ENCODE results near the gene ANKEF1.

The ANKEF1 gene

DNA sequence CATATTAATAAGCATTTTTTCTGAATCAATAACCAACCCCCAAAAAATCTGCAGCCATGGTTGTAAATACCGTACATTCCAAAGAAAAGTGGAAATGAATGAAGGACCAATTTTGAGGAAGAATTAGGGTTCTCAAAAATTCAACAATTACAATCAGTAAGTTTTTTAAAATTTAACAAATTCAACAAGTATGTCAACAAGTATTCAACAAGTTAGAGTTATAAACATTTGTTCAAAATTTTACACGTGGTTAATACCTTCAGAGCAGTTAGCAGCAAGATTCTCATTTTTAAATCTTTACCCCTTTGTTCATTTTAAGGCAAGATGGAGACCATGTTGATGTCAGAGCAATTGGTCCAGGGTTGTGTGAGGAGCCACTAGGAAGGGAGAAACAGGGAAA lies 27.6 kb upstream of the ANKEF1 start:
- ChIA-PET POLR2A (no interaction called here), CTCF (no interaction called here)
- no CpG with 5 or more reads among the region's 2 CpGs for WGBS (ENCODE audit: insufficient coverage)

DNA sequence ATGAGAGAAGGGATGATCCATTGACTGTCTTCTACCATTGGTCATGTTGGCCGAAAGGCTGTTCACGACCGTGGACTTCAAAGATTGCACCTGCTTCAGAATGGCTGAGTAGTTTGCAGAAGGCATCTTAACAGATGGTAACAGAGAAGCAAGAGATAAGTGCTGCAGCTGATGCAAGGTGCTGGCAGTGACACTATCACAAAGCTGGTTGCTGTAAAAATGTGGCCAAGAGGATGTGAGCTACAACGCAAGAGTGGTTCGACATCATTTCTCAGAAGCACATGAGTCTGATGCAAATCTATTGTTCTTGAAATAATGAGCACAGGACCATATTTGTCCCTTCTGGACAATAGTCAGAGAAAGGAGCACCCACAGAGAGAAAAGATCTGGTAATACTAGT lies 27.0 kb upstream of the ANKEF1 start:
- Histone ChIP-seq H3K27me3 (replicated peaks in 2 of 5; ENCODE audit: control insufficient read depth in 4 of 5, insufficient read depth in 5 of 5, low read length in 4 of 5) (no peaks in the 10 kb centered on the region), H3K9me3 (ENCODE audit: control extremely low read depth in 1 of 5, control insufficient read depth in 4 of 5, insufficient read depth in 2 of 5, low read depth in 1 of 5, low read length in 4 of 5) (no peaks in the 10 kb centered on the region), H3K36me3 (ENCODE audit: control insufficient read depth in 4 of 4, insufficient read depth in 4 of 4, low read length in 3 of 4) (no peaks in the 10 kb centered on the region), H3K4me3 (ENCODE audit: control insufficient read depth in 1 of 7, extremely low read depth in 1 of 7, insufficient read depth in 4 of 7, low read depth in 2 of 7, low read length in 6 of 7) (no peak overlapping the region), H3K27ac (ENCODE audit: insufficient read depth in 1 of 2, low read depth in 1 of 2, low read length in 2 of 2, poor library complexity in 1 of 2, severe bottlenecking in 2 of 2) (no peak overlapping the region), H3K4me1 (ENCODE audit: control extremely low read depth in 1 of 4, control insufficient read depth in 4 of 4, insufficient read depth in 4 of 4, low read length in 3 of 4) (peaks cover 0 to 7% (median 1%) of the 10 kb centered on the region in 4 experiments)
- ChIA-PET CTCF (no interaction called here), POLR2A (no interaction called here)
- WGBS (ENCODE audit: insufficient coverage) = 100% methylated on average over 5 of the region's 5 CpGs
- DNase-seq = no peak

More for the DNA sequence above, 27.6 kb upstream of the ANKEF1 start:
- H3K9me3 ChIP-seq (ENCODE audit: control extremely low read depth in 1 of 5, control insufficient read depth in 4 of 5, insufficient read depth in 2 of 5, low read depth in 1 of 5, low read length in 4 of 5) = no peaks in the 10 kb centered on the region
- no peaks in the 10 kb centered on the region for H3K27me3 ChIP-seq (replicated peaks in 2 of 5; ENCODE audit: control insufficient read depth in 4 of 5, insufficient read depth in 5 of 5, low read length in 4 of 5)
- no peak for DNase-seq
- no peak overlapping the region for H3K27ac ChIP-seq (ENCODE audit: insufficient read depth in 1 of 2, low read depth in 1 of 2, low read length in 2 of 2, poor library complexity in 1 of 2, severe bottlenecking in 2 of 2)
- H3K36me3 ChIP-seq (ENCODE audit: control insufficient read depth in 4 of 4, insufficient read depth in 4 of 4, low read length in 3 of 4) = no peaks in the 10 kb centered on the region
- no peak overlapping the region for H3K4me3 ChIP-seq (ENCODE audit: control insufficient read depth in 1 of 7, extremely low read depth in 1 of 7, insufficient read depth in 4 of 7, low read depth in 2 of 7, low read length in 6 of 7)
- peaks cover 0 to 7% (median 1%) of the 10 kb centered on the region in 4 experiments for H3K4me1 ChIP-seq (ENCODE audit: control extremely low read depth in 1 of 4, control insufficient read depth in 4 of 4, insufficient read depth in 4 of 4, low read length in 3 of 4)

- no peak overlapping the region for H3K27ac ChIP-seq (ENCODE audit: insufficient read depth in 1 of 2, low read depth in 1 of 2, low read length in 2 of 2, poor library complexity in 1 of 2, severe bottlenecking in 2 of 2)
- WGBS (ENCODE audit: insufficient coverage) = 83% methylated on average over 1 of the region's 5 CpGs
- H3K27me3 ChIP-seq (replicated peaks in 2 of 5; ENCODE audit: control insufficient read depth in 4 of 5, insufficient read depth in 5 of 5, low read length in 4 of 5) = no peaks in the 10 kb centered on the region
- H3K9me3 ChIP-seq (ENCODE audit: control extremely low read depth in 1 of 5, control insufficient read depth in 4 of 5, insufficient read depth in 2 of 5, low read depth in 1 of 5, low read length in 4 of 5) = no peaks in the 10 kb centered on the region
- CTCF ChIA-PET = no interaction called here
- H3K36me3 ChIP-seq (ENCODE audit: control insufficient read depth in 4 of 4, insufficient read depth in 4 of 4, low read length in 3 of 4) = no peaks in the 10 kb centered on the region
- POLR2A ChIA-PET = no interaction called here
- H3K4me3 ChIP-seq (ENCODE audit: control insufficient read depth in 1 of 7, extremely low read depth in 1 of 7, insufficient read depth in 4 of 7, low read depth in 2 of 7, low read length in 6 of 7) = no peak overlapping the region
- DNase-seq = no peak
- no peaks in the 10 kb centered on the region for H3K4me1 ChIP-seq (ENCODE audit: control extremely low read depth in 1 of 4, control insufficient read depth in 4 of 4, insufficient read depth in 4 of 4, low read length in 3 of 4)
Observed at GRCh38 chr20:10012464-10012863, 22.3 kb upstream of the ANKEF1 start.

GRCh38 chr20:10014431-10014830 lies 20.4 kb upstream of the ANKEF1 start:
- no peak for DNase-seq
- ChIA-PET CTCF (no interaction called here), POLR2A (no interaction called here)
- Histone ChIP-seq H3K4me1 (ENCODE audit: control extremely low read depth in 1 of 4, control insufficient read depth in 4 of 4, insufficient read depth in 4 of 4, low read length in 3 of 4) (no peaks in the 10 kb centered on the region), H3K4me3 (ENCODE audit: control insufficient read depth in 1 of 7, extremely low read depth in 1 of 7, insufficient read depth in 4 of 7, low read depth in 2 of 7, low read length in 6 of 7) (no peak overlapping the region), H3K27me3 (replicated peaks in 2 of 5; ENCODE audit: control insufficient read depth in 4 of 5, insufficient read depth in 5 of 5, low read length in 4 of 5) (no peaks in the 10 kb centered on the region), H3K9me3 (ENCODE audit: control extremely low read depth in 1 of 5, control insufficient read depth in 4 of 5, insufficient read depth in 2 of 5, low read depth in 1 of 5, low read length in 4 of 5) (no peaks in the 10 kb centered on the region), H3K36me3 (ENCODE audit: control insufficient read depth in 4 of 4, insufficient read depth in 4 of 4, low read length in 3 of 4) (no peaks in the 10 kb centered on the region), H3K27ac (ENCODE audit: insufficient read depth in 1 of 2, low read depth in 1 of 2, low read length in 2 of 2, poor library complexity in 1 of 2, severe bottlenecking in 2 of 2) (no peak overlapping the region)
- WGBS (ENCODE audit: insufficient coverage) = 100% methylated on average over 5 of the region's 5 CpGs

DNA sequence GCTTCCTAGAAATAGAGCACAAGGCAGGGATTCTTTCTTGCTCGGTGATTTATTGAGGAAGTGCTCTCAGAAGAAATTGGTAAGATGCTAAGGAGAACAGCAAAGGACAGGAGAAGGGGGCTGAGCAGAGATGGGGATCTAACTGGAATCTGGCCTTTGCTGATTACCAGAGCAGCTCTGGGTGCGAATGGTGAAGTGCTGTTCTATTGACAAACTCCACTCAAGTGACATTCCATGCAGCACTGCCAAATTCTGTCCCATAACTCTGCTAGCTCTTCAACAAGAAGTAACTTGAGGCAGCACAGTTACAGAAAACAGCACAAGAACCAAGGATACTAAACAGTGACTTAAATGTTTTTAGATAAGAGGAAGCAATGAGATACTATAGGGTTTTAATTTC lies 13.8 kb upstream of the ANKEF1 start:
- Histone ChIP-seq H3K4me1 (ENCODE audit: control extremely low read depth in 1 of 4, control insufficient read depth in 4 of 4, insufficient read depth in 4 of 4, low read length in 3 of 4) (peaks cover 0 to 5% (median 4%) of the 10 kb centered on the region in 4 experiments), H3K4me3 (ENCODE audit: control insufficient read depth in 1 of 7, extremely low read depth in 1 of 7, insufficient read depth in 4 of 7, low read depth in 2 of 7, low read length in 6 of 7) (no peak overlapping the region), H3K36me3 (ENCODE audit: control insufficient read depth in 4 of 4, insufficient read depth in 4 of 4, low read length in 3 of 4) (no peaks in the 10 kb centered on the region), H3K27ac (ENCODE audit: insufficient read depth in 1 of 2, low read depth in 1 of 2, low read length in 2 of 2, poor library complexity in 1 of 2, severe bottlenecking in 2 of 2) (no peak overlapping the region), H3K9me3 (ENCODE audit: control extremely low read depth in 1 of 5, control insufficient read depth in 4 of 5, insufficient read depth in 2 of 5, low read depth in 1 of 5, low read length in 4 of 5) (no peaks in the 10 kb centered on the region), H3K27me3 (replicated peaks in 2 of 5; ENCODE audit: control insufficient read depth in 4 of 5, insufficient read depth in 5 of 5, low read length in 4 of 5) (no peaks in the 10 kb centered on the region)
- WGBS (ENCODE audit: insufficient coverage) = 30% methylated on average over 2 of the region's 2 CpGs
- no peak for DNase-seq
- ChIA-PET CTCF (no interaction called here), POLR2A (no interaction called here)

DNA sequence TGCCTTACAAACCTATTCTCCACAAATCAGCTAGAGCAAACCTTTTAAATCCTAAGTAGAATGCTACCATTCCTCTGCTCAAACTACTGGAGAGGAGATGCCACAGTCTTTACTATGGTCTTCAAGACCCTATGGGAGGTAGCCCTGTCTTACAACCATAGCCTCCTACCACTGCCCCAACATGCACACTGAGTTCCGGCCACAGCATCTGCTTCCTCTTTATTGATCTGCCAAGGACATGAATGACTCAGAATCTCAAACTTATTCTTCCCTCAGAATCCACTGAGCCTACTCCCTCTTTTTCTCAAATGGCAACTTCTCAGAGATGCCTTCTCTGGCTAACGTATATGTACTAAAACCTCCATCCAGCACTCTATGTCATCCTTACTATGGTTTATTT lies 12.2 kb upstream of the ANKEF1 start:
- H3K4me1 ChIP-seq (ENCODE audit: control extremely low read depth in 1 of 4, control insufficient read depth in 4 of 4, insufficient read depth in 4 of 4, low read length in 3 of 4) = peaks cover 0 to 5% (median 4%) of the 10 kb centered on the region in 4 experiments
- no peaks in the 10 kb centered on the region for H3K36me3 ChIP-seq (ENCODE audit: control insufficient read depth in 4 of 4, insufficient read depth in 4 of 4, low read length in 3 of 4)
- H3K27me3 ChIP-seq (replicated peaks in 2 of 5; ENCODE audit: control insufficient read depth in 4 of 5, insufficient read depth in 5 of 5, low read length in 4 of 5) = no peaks in the 10 kb centered on the region
- WGBS (ENCODE audit: insufficient coverage) = 75% methylated on average over 2 of the region's 2 CpGs
- POLR2A ChIA-PET = no interaction called here
- DNase-seq = peak; percentile 13 to 77 (median 51)
- H3K4me3 ChIP-seq (ENCODE audit: control insufficient read depth in 1 of 7, extremely low read depth in 1 of 7, insufficient read depth in 4 of 7, low read depth in 2 of 7, low read length in 6 of 7) = no peak overlapping the region
- no peak overlapping the region for H3K27ac ChIP-seq (ENCODE audit: insufficient read depth in 1 of 2, low read depth in 1 of 2, low read length in 2 of 2, poor library complexity in 1 of 2, severe bottlenecking in 2 of 2)
- CTCF ChIA-PET = no interaction called here
- no peaks in the 10 kb centered on the region for H3K9me3 ChIP-seq (ENCODE audit: control extremely low read depth in 1 of 5, control insufficient read depth in 4 of 5, insufficient read depth in 2 of 5, low read depth in 1 of 5, low read length in 4 of 5)

DNA sequence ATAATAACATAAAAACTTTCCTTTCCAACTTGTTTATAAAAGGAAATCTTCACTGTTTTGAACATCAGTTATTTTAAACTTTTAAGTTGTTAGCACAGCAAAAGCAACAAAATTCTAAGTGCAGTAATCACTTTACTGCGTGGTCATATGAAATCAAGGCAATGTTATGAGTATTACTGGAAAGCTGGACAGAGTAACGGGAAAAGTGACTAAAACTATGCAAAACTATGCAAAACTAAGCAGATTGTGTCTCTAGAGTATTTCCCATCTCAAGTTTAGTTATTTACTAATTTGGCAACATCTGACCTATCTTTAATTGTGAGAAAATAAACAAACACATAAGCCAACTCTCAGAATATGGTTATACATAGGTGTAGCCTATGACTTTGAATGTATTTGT lies 10.9 kb upstream of the ANKEF1 start:
- ChIA-PET CTCF (no interaction called here), POLR2A (no interaction called here)
- no peaks in the 10 kb centered on the region for H3K27me3 ChIP-seq (replicated peaks in 2 of 5; ENCODE audit: control insufficient read depth in 4 of 5, insufficient read depth in 5 of 5, low read length in 4 of 5)
- H3K4me3 ChIP-seq (ENCODE audit: control insufficient read depth in 1 of 7, extremely low read depth in 1 of 7, insufficient read depth in 4 of 7, low read depth in 2 of 7, low read length in 6 of 7) = no peak overlapping the region
- no peaks in the 10 kb centered on the region for H3K36me3 ChIP-seq (ENCODE audit: control insufficient read depth in 4 of 4, insufficient read depth in 4 of 4, low read length in 3 of 4)
- no peak for DNase-seq
- H3K4me1 ChIP-seq (ENCODE audit: control extremely low read depth in 1 of 4, control insufficient read depth in 4 of 4, insufficient read depth in 4 of 4, low read length in 3 of 4) = peaks cover 0 to 5% (median 4%) of the 10 kb centered on the region in 4 experiments
- 100% methylated on average over 2 of the region's 2 CpGs for WGBS (ENCODE audit: insufficient coverage)
- H3K9me3 ChIP-seq (ENCODE audit: control extremely low read depth in 1 of 5, control insufficient read depth in 4 of 5, insufficient read depth in 2 of 5, low read depth in 1 of 5, low read length in 4 of 5) = no peaks in the 10 kb centered on the region
- no peak overlapping the region for H3K27ac ChIP-seq (ENCODE audit: insufficient read depth in 1 of 2, low read depth in 1 of 2, low read length in 2 of 2, poor library complexity in 1 of 2, severe bottlenecking in 2 of 2)
